Tibial nerve (tissue), 3 donors: ENCODE results near the gene C2orf81.

Experiments used
- CTCF ChIP-seq, 5 experiments: fragments of 200-600 bp in 3 of 5; fragments of 450-650 bp in 2 of 5; sonication (generic) in 3 of 5; IDR thresholded peaks; one replicate each; pipeline ENCODE4 v1.5.1; 2016 to 2019; ENCODE audit warnings: antibody characterized with exemption in 5 of 5, mild to moderate bottlenecking in 3 of 5, moderate library complexity in 2 of 5
- POLR2A ChIP-seq, 2 donors: fragments of 450-650 bp; IDR thresholded peaks; one replicate each; pipeline ENCODE4 v1.6.1; 2017; ENCODE audit warnings: antibody characterized with exemption in 2 of 2, mild to moderate bottlenecking in 2 of 2, moderate library complexity in 2 of 2

- TF ChIP-seq CTCF (IDR thresholded peaks at IDR 0.05) (no peak), POLR2A (IDR thresholded peaks at IDR 0.05) (no peak)
Observed at GRCh38 chr2:74372674-74373073, 48.7 kb downstream of the C2orf81 start.
